Measurements from ENCODE around the gene MAP3K19.
A peak's percentile ranks its signal among the peaks of the same experiment; 100 is the strongest.

The MAP3K19 gene

DNA sequence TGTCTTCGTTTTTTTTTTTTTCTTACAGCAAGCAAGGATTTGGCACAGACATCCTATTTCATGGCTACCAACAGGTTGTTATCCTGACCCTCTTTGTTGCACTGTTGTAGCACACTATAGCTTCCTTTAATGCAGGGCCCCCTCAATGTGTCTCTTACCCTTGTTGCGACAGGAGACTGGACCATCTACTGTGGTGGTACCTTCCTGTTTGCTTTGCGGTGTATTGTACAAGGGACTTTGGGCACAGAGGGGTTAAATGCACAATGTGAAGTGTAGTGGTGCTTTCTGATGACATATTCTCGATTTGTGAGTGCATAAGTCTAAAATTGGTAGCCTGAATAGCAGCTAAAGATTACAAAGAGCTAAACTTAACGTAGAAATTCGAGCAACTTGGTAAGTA lies 101.2 kb downstream of the MAP3K19 start:
- DNase-seq (ENCODE audit: low spot score): no peak
- TF ChIP-seq, protein P1, sequence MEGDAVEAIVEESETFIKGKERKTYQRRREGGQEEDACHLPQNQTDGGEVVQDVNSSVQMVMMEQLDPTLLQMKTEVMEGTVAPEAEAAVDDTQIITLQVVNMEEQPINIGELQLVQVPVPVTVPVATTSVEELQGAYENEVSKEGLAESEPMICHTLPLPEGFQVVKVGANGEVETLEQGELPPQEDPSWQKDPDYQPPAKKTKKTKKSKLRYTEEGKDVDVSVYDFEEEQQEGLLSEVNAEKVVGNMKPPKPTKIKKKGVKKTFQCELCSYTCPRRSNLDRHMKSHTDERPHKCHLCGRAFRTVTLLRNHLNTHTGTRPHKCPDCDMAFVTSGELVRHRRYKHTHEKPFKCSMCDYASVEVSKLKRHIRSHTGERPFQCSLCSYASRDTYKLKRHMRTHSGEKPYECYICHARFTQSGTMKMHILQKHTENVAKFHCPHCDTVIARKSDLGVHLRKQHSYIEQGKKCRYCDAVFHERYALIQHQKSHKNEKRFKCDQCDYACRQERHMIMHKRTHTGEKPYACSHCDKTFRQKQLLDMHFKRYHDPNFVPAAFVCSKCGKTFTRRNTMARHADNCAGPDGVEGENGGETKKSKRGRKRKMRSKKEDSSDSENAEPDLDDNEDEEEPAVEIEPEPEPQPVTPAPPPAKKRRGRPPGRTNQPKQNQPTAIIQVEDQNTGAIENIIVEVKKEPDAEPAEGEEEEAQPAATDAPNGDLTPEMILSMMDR (IDR thresholded peaks at IDR 0.05; ENCODE audit: borderline replicate concordance, control extremely low read depth, extremely low read depth, insufficient read depth, missing control alignments): no peak
- in situ Hi-C loops (cut with MboI; ENCODE audit: low sequenced_read_pairs, unreplicated experiment): no loop called here

DNA sequence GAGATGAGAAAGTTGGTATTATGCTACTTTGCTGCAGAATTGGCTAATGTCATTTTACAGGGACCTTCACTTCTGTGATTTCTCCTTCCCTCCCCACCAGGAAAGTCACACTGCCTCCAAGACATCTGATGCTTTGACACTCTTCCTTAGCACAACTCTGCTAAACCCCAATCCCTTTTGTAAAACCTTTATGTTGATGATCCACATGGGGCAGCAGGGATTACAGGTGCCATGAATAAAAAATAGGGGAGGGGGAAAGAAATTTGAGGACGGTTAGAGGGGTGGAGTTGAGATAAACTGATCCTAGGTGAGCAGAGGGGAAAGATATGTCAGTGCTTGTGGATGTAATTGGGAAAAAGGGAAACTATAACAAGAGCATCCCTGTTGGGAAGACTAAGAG lies 102.3 kb downstream of the MAP3K19 start:
- DNase-seq (ENCODE audit: low spot score): no peak
- TF ChIP-seq, protein P1 (IDR thresholded peaks at IDR 0.05; ENCODE audit: borderline replicate concordance, control extremely low read depth, extremely low read depth, insufficient read depth, missing control alignments): no peak
- in situ Hi-C loops (cut with MboI; ENCODE audit: low sequenced_read_pairs, unreplicated experiment): no loop called here

DNA sequence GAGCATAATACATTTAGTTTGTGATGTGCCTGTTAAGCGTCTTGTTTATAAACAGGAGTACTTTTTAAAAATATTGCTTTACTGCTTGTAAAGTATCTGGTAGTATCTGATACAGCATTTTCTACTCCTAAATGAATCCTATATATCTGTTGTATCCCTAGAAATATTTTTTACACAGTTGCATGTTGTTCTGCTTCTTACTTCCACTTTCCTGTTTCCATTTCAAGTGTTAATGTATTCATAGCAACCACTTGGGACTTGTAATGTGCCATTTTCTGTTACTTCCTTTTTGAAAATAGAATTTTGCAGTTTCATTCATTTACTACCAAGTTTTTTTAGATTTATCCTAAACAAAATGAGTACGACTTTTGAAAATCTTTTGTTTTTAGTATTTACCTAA lies 103.7 kb downstream of the MAP3K19 start:
- in situ Hi-C loops (cut with MboI; ENCODE audit: low sequenced_read_pairs, unreplicated experiment): no loop called here
- TF ChIP-seq, protein P1 (IDR thresholded peaks at IDR 0.05; ENCODE audit: borderline replicate concordance, control extremely low read depth, extremely low read depth, insufficient read depth, missing control alignments): no peak
- DNase-seq (ENCODE audit: low spot score): peak; percentile 22

DNA sequence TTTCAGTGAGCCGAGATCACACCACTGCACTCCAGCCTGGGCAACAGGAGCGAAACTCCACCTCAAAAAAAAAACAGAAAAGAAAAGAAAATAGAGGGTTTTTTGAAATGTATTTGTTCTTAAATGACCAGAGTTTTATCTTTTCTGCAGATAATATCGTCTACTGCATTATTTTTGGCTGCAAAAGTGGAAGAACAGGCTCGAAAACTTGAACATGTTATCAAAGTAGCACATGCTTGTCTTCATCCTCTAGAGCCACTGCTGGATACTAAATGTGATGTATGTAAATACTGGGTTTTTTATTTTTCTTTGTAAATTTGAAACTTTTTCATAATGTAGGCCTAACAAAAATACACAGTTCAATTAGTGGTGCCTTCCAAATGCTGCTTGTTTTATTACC lies 110.6 kb downstream of the MAP3K19 start:
- TF ChIP-seq, protein P1 (IDR thresholded peaks at IDR 0.05; ENCODE audit: borderline replicate concordance, control extremely low read depth, extremely low read depth, insufficient read depth, missing control alignments): no peak
- DNase-seq (ENCODE audit: low spot score): no peak
- in situ Hi-C loops (cut with MboI; ENCODE audit: low sequenced_read_pairs, unreplicated experiment): no loop called here

DNA sequence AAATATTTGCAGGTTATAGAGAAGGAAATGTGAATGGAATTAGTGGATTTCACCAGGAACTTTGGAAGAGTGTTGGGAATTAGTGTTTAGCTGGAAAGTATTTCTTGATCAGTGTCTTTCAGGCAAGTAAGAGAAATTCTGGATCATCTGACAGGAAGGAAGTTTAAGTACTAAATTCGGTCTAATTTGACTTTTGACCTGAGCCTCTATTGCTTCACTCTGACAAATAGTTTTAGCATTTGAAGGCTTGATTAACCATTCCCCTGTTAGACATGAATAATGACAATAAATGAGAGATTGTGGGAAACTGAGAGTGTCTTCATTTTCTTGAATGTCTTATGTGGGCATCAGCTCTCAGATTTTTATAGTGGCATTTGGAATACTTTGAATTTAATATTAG lies 112.6 kb downstream of the MAP3K19 start:
- in situ Hi-C loops (cut with MboI; ENCODE audit: low sequenced_read_pairs, unreplicated experiment): no loop called here
- TF ChIP-seq, protein P1 (IDR thresholded peaks at IDR 0.05; ENCODE audit: borderline replicate concordance, control extremely low read depth, extremely low read depth, insufficient read depth, missing control alignments): no peak
- no peak for DNase-seq (ENCODE audit: low spot score)

DNA sequence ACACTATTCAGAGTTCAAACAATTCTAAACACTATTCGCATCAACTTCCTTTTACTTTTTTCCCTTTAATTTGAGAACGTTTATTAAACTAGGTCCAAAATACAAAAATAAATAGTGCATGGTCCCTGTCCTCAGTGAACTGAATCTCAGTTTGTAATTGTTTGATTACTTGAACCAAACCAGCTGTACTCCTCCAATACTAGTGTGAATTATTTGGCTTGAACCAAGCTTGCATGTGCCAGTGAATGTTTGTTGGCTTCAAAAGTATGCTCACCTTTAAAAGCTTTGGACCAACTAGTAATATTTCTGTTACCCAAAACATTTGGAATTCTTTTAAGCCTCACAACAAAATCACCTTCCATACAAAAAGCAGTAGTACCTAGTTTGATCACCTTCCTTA lies 113.1 kb downstream of the MAP3K19 start:
- in situ Hi-C loops (cut with MboI; ENCODE audit: low sequenced_read_pairs, unreplicated experiment): no loop called here
- no peak for DNase-seq (ENCODE audit: low spot score)
- TF ChIP-seq, protein P1 (IDR thresholded peaks at IDR 0.05; ENCODE audit: borderline replicate concordance, control extremely low read depth, extremely low read depth, insufficient read depth, missing control alignments): no peak

DNA sequence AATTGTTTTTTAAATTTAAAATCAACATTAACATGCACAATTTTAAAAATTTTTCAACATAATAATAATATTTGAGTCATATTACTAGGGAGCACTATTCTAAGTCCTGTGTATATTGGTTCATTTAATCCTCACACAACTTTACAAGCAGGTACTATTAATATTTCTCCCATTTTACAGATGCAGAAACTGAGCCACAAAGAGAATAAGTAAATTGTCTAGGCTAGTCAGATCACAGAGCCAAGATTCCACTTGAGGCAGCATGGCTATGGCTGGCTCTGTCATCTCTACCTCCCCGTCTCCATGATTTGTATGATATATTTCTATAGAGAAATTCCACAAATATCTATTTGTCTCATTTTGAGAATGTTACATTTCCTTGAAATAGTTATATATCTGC lies 113.5 kb downstream of the MAP3K19 start:
- in situ Hi-C loops (cut with MboI; ENCODE audit: low sequenced_read_pairs, unreplicated experiment): no loop called here
- no peak for DNase-seq (ENCODE audit: low spot score)
- TF ChIP-seq, protein P1 (IDR thresholded peaks at IDR 0.05; ENCODE audit: borderline replicate concordance, control extremely low read depth, extremely low read depth, insufficient read depth, missing control alignments): no peak
